NOMO-1 treated with DMSO at 0.1 percent for 48 hours (cell line): ENCODE data around the gene G0S2.

Experiments used
- DNase-seq: peaks from one replicate; lab custom pipeline; 2025; ENCODE audit not compliant: unreplicated experiment; lab: John Stamatoyannopoulos, UW

G0S2 gene

GRCh38 chr1:209714338-209714737 lies 39.1 kb downstream of the G0S2 start:
- no peak for DNase-seq

- DNase-seq, result no peak
Observed at GRCh38 chr1:209715314-209715713, 40.1 kb downstream of the G0S2 start.

- DNase-seq, result no peak
Observed at GRCh38 chr1:209717818-209718217, 42.6 kb downstream of the G0S2 start.

- DNase-seq, result no peak
Observed at GRCh38 chr1:209720326-209720725, 45.1 kb downstream of the G0S2 start.

GRCh38 chr1:209720826-209721225 lies 45.6 kb downstream of the G0S2 start:
- no peak for DNase-seq

GRCh38 chr1:209721323-209721722 lies 46.1 kb downstream of the G0S2 start:
- DNase-seq, result no peak

- no peak for DNase-seq
Observed at GRCh38 chr1:209723265-209723664, 48.1 kb downstream of the G0S2 start.

GRCh38 chr1:209723756-209724693 lies 48.8 kb downstream of the G0S2 start:
- DNase-seq, result no peak
